SU-DHL-6 (cell line): ENCODE data around the gene KLHL22.

ENCODE experiments used
- CTCF ChIP-seq: fragments of 200-600 bp; sonication (generic); IDR thresholded peaks from one replicate; pipeline ENCODE4 v1.5.1; 2017; ENCODE audit warnings: antibody characterized with exemption, mild to moderate bottlenecking, low read length, moderate library complexity; ENCODE audit not compliant: insufficient read depth, poor library complexity, severe bottlenecking
- EZH2phosphoT487 ChIP-seq: fragments of 200-600 bp; sonication (generic), shearing (Covaris generic); conservative IDR thresholded peaks from 2 replicates; pipeline ENCODE4 v1.6.1; 2018; ENCODE audit warnings: mild to moderate bottlenecking, antibody characterized with exemption, low read length, moderate library complexity, mixed read lengths

- no peak for TF ChIP-seq CTCF
- no peak for TF ChIP-seq EZH2phosphoT487
Measured at GRCh38 chr22:20542736-20543135, 47.1 kb upstream of the KLHL22 start.
